Measurements from ENCODE around the gene NFIX. TPM values are rescaled to one million over a fixed set of nuclear protein-coding genes. Genes with fewer than 3 reads are reported as not detected.

The NFIX gene
- total and polyA plus RNA-seq, 9 of the 15 experiments (the other 6 are each of a cell fraction or from before 2014, with no cell fraction given) = 0.28 to 26.8 (median 5.4) TPM

GRCh38 chr19:13020002-13020414 is 24.7 kb downstream of the NFIX start:
- no peak for DNase-seq (ENCODE audit: extremely low read depth in 1 of 4, low spot score in 3 of 4)
- no peak overlapping the region for H3K4me2 ChIP-seq (ENCODE audit: insufficient read depth, low read length)
- 62% methylated on average over 7 of the region's 7 CpGs for WGBS (ENCODE audit: insufficient coverage, low coverage, missing lambda C conversion rate)
- no peaks in the 10 kb centered on the region for H4K20me1 ChIP-seq (replicated peaks; ENCODE audit: control insufficient read depth, insufficient read depth, low read length)
- CTCF ChIA-PET (ENCODE audit: low intra/inter-chr PET ratio) = no interaction called here
- no TSS peak for BruUV-seq (replicated peaks)
- H3K4me1 ChIP-seq (replicated peaks in 1 of 2; ENCODE audit: control insufficient read depth in 2 of 2, insufficient read depth in 2 of 2, low read length in 2 of 2) = peaks cover 51 to 58% of the 10 kb centered on the region in 2 experiments
- TF ChIP-seq BRF1 (IDR thresholded peaks at IDR 0.05; ENCODE audit: borderline replicate concordance, extremely low read depth, insufficient read length) = no peak
- no peak for TF ChIP-seq SOX6 (IDR thresholded peaks at IDR 0.05)
- TF ChIP-seq BHLHE40 (IDR thresholded peaks at IDR 0.05; ENCODE audit: low read length) = no peak
- H3K27me3 ChIP-seq (ENCODE audit: control insufficient read depth in 2 of 2, insufficient read depth in 2 of 2, low read length in 2 of 2) = no peaks in the 10 kb centered on the region
- H3K36me3 ChIP-seq (ENCODE audit: control insufficient read depth, insufficient read depth, low read length) = peaks cover 6% of the 10 kb centered on the region; the same call in 1 of the 3 replicates
- ATAC-seq = no peak
- H3K79me2 ChIP-seq (ENCODE audit: control insufficient read depth, insufficient read depth, low read length) = peaks cover 86% of the 10 kb centered on the region
- in situ Hi-C loops (cut with MboI) (no loop called here), intact Hi-C loops (cut with micrococcal nuclease) (no loop called here)
- no peak overlapping the region for H3K27ac ChIP-seq (ENCODE audit: extremely low read depth, low read depth, low read length)
- no peak for FAIRE-seq
- no peak overlapping the region for H2AFZ ChIP-seq (ENCODE audit: low read depth, low read length)
- H3K9me3 ChIP-seq (replicated peaks; ENCODE audit: control insufficient read depth, insufficient read depth, low read depth, low read length) = no peaks in the 10 kb centered on the region
- H3K9me1 ChIP-seq (ENCODE audit: control insufficient read depth, insufficient read depth, low read length) = no peaks in the 10 kb centered on the region
- H3K9ac ChIP-seq (ENCODE audit: insufficient read depth in 1 of 2, low read depth in 2 of 2, low read length in 2 of 2) = peak overlapping the region in 1 of 2 experiments; percentile 21; a peak in 1 of 4 replicates
- POLR2A ChIA-PET = no interaction called here
- no peak overlapping the region for H3K4me3 ChIP-seq

GRCh38 chr19:13022111-13022858 is 27.0 kb downstream of the NFIX start:
- DNase-seq (ENCODE audit: extremely low read depth in 1 of 4, low spot score in 3 of 4) (no peak), ATAC-seq (peak; percentile 7; the same call in 1 of the 3 replicates), FAIRE-seq (no peak)
- peak; percentile 52 for TF ChIP-seq ZFX (CRISPR knock-in tag; IDR thresholded peaks at IDR 0.05)
- TF ChIP-seq RBFOX2 (IDR thresholded peaks at IDR 0.05; ENCODE audit: low read depth, low read length) = 0 out of 2 replicates have a peak, but pooled peaks have one; percentile 7
- no peak for TF ChIP-seq ZNF75A (CRISPR knock-in tag; IDR thresholded peaks at IDR 0.05)
- TF ChIP-seq HDAC8 (tag; IDR thresholded peaks at IDR 0.05) = no peak
- Histone ChIP-seq H3K27me3 (ENCODE audit: control insufficient read depth in 2 of 2, insufficient read depth in 2 of 2, low read length in 2 of 2) (no peaks in the 10 kb centered on the region), H3K79me2 (ENCODE audit: control insufficient read depth, insufficient read depth, low read length) (peaks cover 68% of the 10 kb centered on the region), H2AFZ (ENCODE audit: low read depth, low read length) (no peak overlapping the region; the same call in 1 of the 2 replicates), H3K9me3 (replicated peaks; ENCODE audit: control insufficient read depth, insufficient read depth, low read depth, low read length) (no peaks in the 10 kb centered on the region), H4K20me1 (replicated peaks; ENCODE audit: control insufficient read depth, insufficient read depth, low read length) (no peaks in the 10 kb centered on the region), H3K4me1 (replicated peaks in 1 of 2; ENCODE audit: control insufficient read depth in 2 of 2, insufficient read depth in 2 of 2, low read length in 2 of 2) (peaks cover 30 to 46% of the 10 kb centered on the region in 2 experiments), H3K36me3 (ENCODE audit: control insufficient read depth, insufficient read depth, low read length) (peaks cover 26% of the 10 kb centered on the region; the same call in 1 of the 3 replicates), H3K4me3 (peak overlapping the region; percentile 41), H3K4me2 (ENCODE audit: insufficient read depth, low read length) (peak overlapping the region; percentile 63), H3K9ac (ENCODE audit: insufficient read depth in 1 of 2, low read depth in 2 of 2, low read length in 2 of 2) (peak overlapping the region; percentile 32 to 89; a peak in 3 of 4 replicates), H3K27ac (ENCODE audit: extremely low read depth, low read depth, low read length) (peak overlapping the region; percentile 62), H3K9me1 (ENCODE audit: control insufficient read depth, insufficient read depth, low read length) (no peaks in the 10 kb centered on the region)
- intact Hi-C loops (cut with micrococcal nuclease) = no loop called here
- 56% methylated on average over 19 of the region's 22 CpGs for WGBS (ENCODE audit: insufficient coverage, low coverage, missing lambda C conversion rate)
- ChIA-PET CTCF (ENCODE audit: low intra/inter-chr PET ratio) (interaction anchor here (0.7 kb wide), 1 partner anchor 1132 kb away, joined by 3 read pairs; no protein-coding TSS in a partner anchor), POLR2A (interaction anchor here (0.6 to 2.3 kb wide), 4 partner anchors 8 to 68 kb away, joined by 3 to 10 read pairs (median 4); no protein-coding TSS in a partner anchor)
- in situ Hi-C loops (cut with MboI) = no loop called here
- BruUV-seq (replicated peaks) = no TSS peak
